Erythroblast (primary cell): ENCODE measurements around the gene PLA2G5.

Source experiments
- GATA1 ChIP-seq: IDR thresholded peaks from 2 replicates; pipeline ENCODE4 v1.6.1; 2011; ENCODE audit warnings: low read depth, mild to moderate bottlenecking, control low read depth, low read length, moderate library complexity
- POLR2A ChIP-seq: IDR thresholded peaks from 2 replicates; pipeline ENCODE4 v1.6.1; 2011; ENCODE audit warnings: mild to moderate bottlenecking, low read length

- no peak for TF ChIP-seq POLR2A
- no peak for TF ChIP-seq GATA1
These were observed 41.5 kb downstream of the PLA2G5 start for GRCh38 chr1:20111452-20111851.
